HepG2 (cell line): ENCODE data around the gene ADGRV1. TPM values are rescaled to one million over a fixed set of nuclear protein-coding genes. Genes with fewer than 3 reads are reported as not detected.

Source experiments
- ATAC-seq: fragments of 200-7000 bp; cut with Tn5 transposase; 3 replicates; pipeline ENCODE4 v1.9.1; 2020; ENCODE audit warnings: mild to moderate bottlenecking, moderate library complexity
- BruUV-seq: library from RNA; stranded (reverse); fragments of 400-500 nt; replicated peaks from 2 replicates; lab custom pipeline; 2021; lab: Mats Ljungman, UMichigan
- CTCF ChIA-PET: fragments of 300-600 bp; formaldehyde crosslinking; extraction: SDS; loops from one replicate; lab custom pipeline; 2021; ENCODE audit warnings: low total read pairs, inconsistent platforms, low intra/inter-chr PET ratio; lab: Yijun Ruan, JAX
- POLR2A ChIA-PET: fragments of 350-600 bp; sonication (Branson Sonifier 250); formaldehyde crosslinking; loops from one replicate; lab custom pipeline; 2020; ENCODE audit warnings: antibody characterized with exemption, inconsistent platforms; lab: Yijun Ruan, JAX
- DNase-seq: peaks from one replicate; pipeline ENCODE4 v3.0.0-alpha.2; 2015; ENCODE audit warnings: low spot score
- FAIRE-seq: peaks from 3 replicates; lab custom pipeline; 2011; peaks lifted over from hg19 to GRCh38; lab: Jason Lieb, UNC
- H2AFZ ChIP-seq: one replicate; pipeline ENCODE4 v1.6.1; 2011; ENCODE audit warnings: low read length, inconsistent platforms
- H3K27ac ChIP-seq: fragments of 300-600 bp; 3 replicates; pipeline ENCODE4 v1.8.0; 2011; ENCODE audit warnings: mixed run types, mild to moderate bottlenecking, mixed read lengths, low read length, inconsistent platforms; ENCODE audit not compliant: insufficient read depth; ENCODE audit errors: extremely low read length
- H3K27me3 ChIP-seq, 2 experiments: fragments of 200-600 bp in 1 of 2; 2 replicates in 1 of 2; 3 replicates in 1 of 2; pipeline versions ENCODE4 v1.6.0 to v1.8.0; 2011; ENCODE audit warnings: low read length in 2 of 2, mild to moderate bottlenecking in 2 of 2, moderate library complexity in 2 of 2, inconsistent platforms in 1 of 2; ENCODE audit not compliant: insufficient read depth in 2 of 2, control insufficient read depth in 1 of 2
- H3K36me3 ChIP-seq, 2 experiments: fragments of 200-600 bp in 1 of 2; replicated peaks in 1 of 2; 2 replicates in 1 of 2; 3 replicates in 1 of 2; pipeline versions ENCODE4 v1.5.1 to v1.8.0; 2011; ENCODE audit warnings: low read length in 2 of 2, inconsistent platforms in 1 of 2; ENCODE audit not compliant: insufficient read depth in 2 of 2, control insufficient read depth in 1 of 2
- H3K4me1 ChIP-seq: 2 replicates; pipeline ENCODE4 v1.5.1; 2012; ENCODE audit warnings: low read length, inconsistent platforms; ENCODE audit not compliant: insufficient read depth
- H3K4me2 ChIP-seq: 2 replicates; pipeline ENCODE4 v1.6.0; 2011; ENCODE audit warnings: low read depth, low read length, inconsistent platforms
- H3K4me3 ChIP-seq, 3 experiments: fragments of 200-600 bp in 1 of 3; sonication (generic), shearing (Covaris generic) in 1 of 3; replicated peaks in 1 of 3; 2 replicates each; pipeline ENCODE4 v1.5.1; 2011 to 2016; ENCODE audit warnings: low read length in 3 of 3, inconsistent platforms in 2 of 3, low read depth in 2 of 3, mild to moderate bottlenecking in 2 of 3, control low read depth in 1 of 3, mixed read lengths in 1 of 3; ENCODE audit not compliant: insufficient read depth in 1 of 3
- H3K79me2 ChIP-seq: one replicate; pipeline ENCODE4 v1.6.1; 2011; ENCODE audit warnings: low read length, inconsistent platforms; ENCODE audit not compliant: insufficient read depth
- H3K9ac ChIP-seq: 2 replicates; pipeline ENCODE4 v1.6.0; 2011; ENCODE audit warnings: mild to moderate bottlenecking, low read depth, low read length, inconsistent platforms; ENCODE audit not compliant: insufficient read depth
- H3K9me3 ChIP-seq: 2 replicates; pipeline ENCODE4 v1.5.1; 2012; ENCODE audit warnings: mild to moderate bottlenecking, low read length
- H4K20me1 ChIP-seq: 2 replicates; pipeline ENCODE4 v1.6.0; 2011; ENCODE audit warnings: inconsistent platforms, mild to moderate bottlenecking, low read length, moderate library complexity; ENCODE audit not compliant: insufficient read depth
- AGO1 ChIP-seq: fragments of 200-400 bp; formaldehyde crosslinking; IDR thresholded peaks from 2 replicates; pipeline ENCODE4 v1.6.1; 2017; ENCODE audit warnings: mild to moderate bottlenecking, low read depth, low read length, moderate library complexity; ENCODE audit not compliant: poor library complexity, severe bottlenecking
- ATF4 ChIP-seq, 2 experiments: fragments of 450-650 bp in 1 of 2; sonication (generic) in 1 of 2; formaldehyde crosslinking; IDR thresholded peaks; 2 replicates each; pipeline versions ENCODE4 v1.5.0 to v1.8.0; 2020 to 2022; ENCODE audit warnings: mild to moderate bottlenecking in 1 of 2, missing genetic modification reagents in 1 of 2
- PAX8 ChIP-seq: sonication (generic); formaldehyde crosslinking; IDR thresholded peaks from 2 replicates; pipeline ENCODE4 v1.8.0; 2022; ENCODE audit warnings: mild to moderate bottlenecking, missing genetic modification reagents, borderline replicate concordance
- ZFP36L2 ChIP-seq: sonication (generic); formaldehyde crosslinking; IDR thresholded peaks from 2 replicates; pipeline ENCODE4 v1.4.0; 2020; ENCODE audit warnings: missing genetic modification reagents
- ZNF224 ChIP-seq: sonication (generic); formaldehyde crosslinking; IDR thresholded peaks from 2 replicates; pipeline ENCODE4 v1.5.0; 2020; ENCODE audit warnings: mild to moderate bottlenecking, missing genetic modification reagents
- ZNF468 ChIP-seq: sonication (generic); formaldehyde crosslinking; IDR thresholded peaks from 2 replicates; pipeline ENCODE4 v1.8.0; 2022; ENCODE audit warnings: mild to moderate bottlenecking, moderate library complexity, missing genetic modification reagents
- ZNF574 ChIP-seq: sonication (generic); formaldehyde crosslinking; IDR thresholded peaks from 2 replicates; pipeline ENCODE4 v1.4.0; 2020; ENCODE audit warnings: missing genetic modification reagents
- ZNF704 ChIP-seq: sonication (generic); formaldehyde crosslinking; IDR thresholded peaks from 2 replicates; pipeline ENCODE4 v1.8.1; 2023; ENCODE audit warnings: mild to moderate bottlenecking, inconsistent platforms, moderate library complexity, missing genetic modification reagents, borderline replicate concordance
- WGBS: methylation state at CpG from one replicate; pipeline ENCODE4 v1.1.6; 2017; ENCODE audit warnings: low lambda C conversion rate; 5-methylcytosine and 5-hydroxymethylcytosine counted together
- in situ Hi-C: cut with HindIII; loops from 2 replicates; pipeline ENCODE4 v1.10.0; 2017; ENCODE audit warnings: low pct_unique_long_range_greater_than_20kb; ENCODE audit not compliant: extremely low pct_ligation_motif_present
- intact Hi-C: fragments of 100-400 bp; cut with micrococcal nuclease; formaldehyde crosslinking; loops from one replicate; pipeline ENCODE4 v1.10.0; 2022; ENCODE audit not compliant: unreplicated experiment
- polyA plus RNA-seq, 8 experiments: library from polyadenylated mRNA; depleted of rRNA in 3 of 8; stranded (reverse) in 7 of 8; unstranded in 1 of 8; fragments of >200 nt; fragmentation: Illumina TruSeq in 4 of 8; extraction: Trizol in 4 of 8; gene quantifications; 2 replicates each; pipeline versions ENCODE4 v1.2.1 to v1.2.3, GENCODE V29; 2011 to 2016; ENCODE audit warnings: low read depth in 4 of 8, missing spikeins in 1 of 8, mixed read lengths in 1 of 8; ENCODE audit not compliant: insufficient read depth in 1 of 8
- total RNA-seq, 5 experiments: library from RNA; depleted of rRNA; stranded (reverse); fragments of >200 nt; fragmentation: Illumina TruSeq; extraction: Trizol; gene quantifications; 2 replicates each; pipeline ENCODE4 v1.2.3, GENCODE V29; 2016; ENCODE audit warnings: low read depth in 1 of 5

Gene ADGRV1
- total and polyA plus RNA-seq, 2 of the 13 experiments (the other 11 are each of a cell fraction or from before 2014, with no cell fraction given), result 1.7 to 3.9 TPM

GRCh38 chr5:90613918-90614504, 55.4 kb downstream of the ADGRV1 start:
- Histone ChIP-seq H3K79me2 (no peaks in the 10 kb centered on the region), H3K9ac (no peak overlapping the region), H3K4me2 (no peak overlapping the region), H3K36me3 (no peaks in the 10 kb centered on the region), H4K20me1 (no peaks in the 10 kb centered on the region), H3K9me3 (no peaks in the 10 kb centered on the region), H3K27me3 (no peaks in the 10 kb centered on the region), H3K27ac (no peak overlapping the region), H3K4me1 (no peaks in the 10 kb centered on the region), H3K4me3 (no peak overlapping the region), H2AFZ (no peak overlapping the region)
- ATAC-seq (no peak), FAIRE-seq (no peak), DNase-seq (no peak)
- ChIA-PET POLR2A (no interaction called here), CTCF (no interaction called here)
- intact Hi-C loops, result no loop called here
- no TSS peak for BruUV-seq
- in situ Hi-C loops, result no loop called here
- WGBS, result under 1% methylated on average over 6 of the region's 6 CpGs
- TF ChIP-seq ZFP36L2 (CRISPR knock-in tag) (no peak), ZNF468 (no peak), ATF4 (CRISPR knock-in tag; IDR thresholded peaks at IDR 0.05) (no peak), AGO1 (no peak), ZNF224 (CRISPR knock-in tag) (no peak), ZNF574 (CRISPR knock-in tag) (no peak), PAX8 (CRISPR knock-in tag) (no peak), ZNF704 (CRISPR knock-in tag) (no peak)
- TF ChIP-seq, all 625 proteins: peak for 0
